CD4-positive, alpha-beta T cell (primary cell): ENCODE results near the gene DPM1. TPM values are rescaled to one million over a fixed set of nuclear protein-coding genes. Genes with fewer than 3 reads are reported as not detected.

Experiments
- ATAC-seq: fragments of 200-7000 bp; cut with Tn5 transposase; one replicate; pipeline ENCODE4 v1.10.0; 2022; ENCODE audit warnings: mild to moderate bottlenecking; ENCODE audit not compliant: poor library complexity
- CTCF ChIA-PET: fragments of 350-600 bp; sonication (Branson Sonifier 250); formaldehyde crosslinking; loops from one replicate; lab custom pipeline; 2021; ENCODE audit warnings: antibody characterized with exemption, inconsistent platforms; lab: Charles Lee
- POLR2A ChIA-PET: fragments of 350-600 bp; sonication (Branson Sonifier 250); formaldehyde crosslinking; loops from one replicate; lab custom pipeline; 2021; ENCODE audit warnings: antibody characterized with exemption, inconsistent platforms; lab: Charles Lee
- DNase-seq, 14 experiments: peaks; one replicate each; pipeline ENCODE4 v3.0.0-alpha.2; 2013 to 2020; ENCODE audit warnings: mixed read lengths in 2 of 14
- H3K27ac ChIP-seq, 2 donors: one replicate each; pipeline versions ENCODE4 v1.5.1 to v1.7.0; 2013; ENCODE audit warnings: low read length in 2 of 2, low read depth in 1 of 2, mild to moderate bottlenecking in 1 of 2
- H3K27me3 ChIP-seq, 2 experiments: 1 replicate in 1 of 2; 2 replicates in 1 of 2; pipeline versions ENCODE4 v1.6.1 to v1.7.0; 2013; ENCODE audit warnings: low read length in 2 of 2, control low read depth in 1 of 2, mild to moderate bottlenecking in 1 of 2, moderate library complexity in 1 of 2; ENCODE audit not compliant: insufficient read depth in 2 of 2, control insufficient read depth in 1 of 2
- H3K36me3 ChIP-seq: one replicate; pipeline ENCODE4 v1.6.1; 2013; ENCODE audit warnings: low read length, control low read depth; ENCODE audit not compliant: insufficient read depth
- H3K4me1 ChIP-seq: one replicate; pipeline ENCODE4 v1.6.1; 2013; ENCODE audit warnings: low read length, control low read depth; ENCODE audit not compliant: insufficient read depth
- H3K4me3 ChIP-seq: one replicate; pipeline ENCODE4 v1.5.1; 2013; ENCODE audit warnings: mild to moderate bottlenecking, low read length, moderate library complexity
- H3K9me3 ChIP-seq, 2 experiments: 1 replicate in 1 of 2; 2 replicates in 1 of 2; pipeline versions ENCODE4 v1.6.1 to v1.7.0; 2013; ENCODE audit warnings: low read length in 2 of 2, mild to moderate bottlenecking in 2 of 2, control low read depth in 1 of 2, moderate library complexity in 1 of 2; ENCODE audit not compliant: control insufficient read depth in 1 of 2, insufficient read depth in 1 of 2
- H3K27ac Mint-ChIP-seq: one replicate; pipeline ENCODE4 v1.8.0; 2020; ENCODE audit warnings: mixed read lengths
- H3K27me3 Mint-ChIP-seq: one replicate; pipeline ENCODE4 v1.8.0; 2021; ENCODE audit warnings: mixed read lengths
- H3K36me3 Mint-ChIP-seq: one replicate; pipeline ENCODE4 v1.8.0; 2021; ENCODE audit warnings: low read depth, mixed read lengths
- H3K4me1 Mint-ChIP-seq: one replicate; pipeline ENCODE4 v1.8.0; 2021; ENCODE audit warnings: low read depth, mixed read lengths
- H3K4me3 Mint-ChIP-seq: one replicate; pipeline ENCODE4 v1.8.0; 2020; ENCODE audit warnings: mild to moderate bottlenecking, mixed read lengths
- H3K9me3 Mint-ChIP-seq: one replicate; pipeline ENCODE4 v1.8.0; 2020; ENCODE audit warnings: mixed read lengths
- intact Hi-C, 2 experiments: fragments of 100-400 bp; cut with DNase I in 1 of 2; cut with micrococcal nuclease in 1 of 2; formaldehyde crosslinking; loops; one replicate each; pipeline versions ENCODE4 v1.15.1 to v1.9.0; 2023 to 2025; cut with DNase I, micrococcal nuclease
- polyA plus RNA-seq, 2 donors: library from polyadenylated mRNA; unstranded; fragments of 120-200 nt; gene quantifications; one replicate each; pipeline ENCODE4 v1.2.1, GENCODE V29; 2013
- total RNA-seq, 174 experiments: library from RNA in 2 of 174; stranded (reverse) in 2 of 174; gene quantifications; one replicate each; pipeline ENCODE4 v1.2.3 and lab custom pipeline; 2021 to 2026
- TF ChIP-seq, protein P1 (sequence below): fragments of 200-600 bp; IDR thresholded peaks from one replicate; pipeline ENCODE4 v1.8.0; 2022; ENCODE audit warnings: antibody characterized with exemption, mild to moderate bottlenecking

The DPM1 gene
- total RNA-seq (10 to 100 TPM; 44.5 to 46.5 TPM), total RNA-seq (lab: John Stamatoyannopoulos, UW) (53.9 to 115 (median 81.6) reads per million in 172 experiments)
- polyA plus RNA-seq (2013, experiment 1 of 2): 27.9 TPM
- polyA plus RNA-seq (2013, experiment 2 of 2): 31.4 TPM

DNA sequence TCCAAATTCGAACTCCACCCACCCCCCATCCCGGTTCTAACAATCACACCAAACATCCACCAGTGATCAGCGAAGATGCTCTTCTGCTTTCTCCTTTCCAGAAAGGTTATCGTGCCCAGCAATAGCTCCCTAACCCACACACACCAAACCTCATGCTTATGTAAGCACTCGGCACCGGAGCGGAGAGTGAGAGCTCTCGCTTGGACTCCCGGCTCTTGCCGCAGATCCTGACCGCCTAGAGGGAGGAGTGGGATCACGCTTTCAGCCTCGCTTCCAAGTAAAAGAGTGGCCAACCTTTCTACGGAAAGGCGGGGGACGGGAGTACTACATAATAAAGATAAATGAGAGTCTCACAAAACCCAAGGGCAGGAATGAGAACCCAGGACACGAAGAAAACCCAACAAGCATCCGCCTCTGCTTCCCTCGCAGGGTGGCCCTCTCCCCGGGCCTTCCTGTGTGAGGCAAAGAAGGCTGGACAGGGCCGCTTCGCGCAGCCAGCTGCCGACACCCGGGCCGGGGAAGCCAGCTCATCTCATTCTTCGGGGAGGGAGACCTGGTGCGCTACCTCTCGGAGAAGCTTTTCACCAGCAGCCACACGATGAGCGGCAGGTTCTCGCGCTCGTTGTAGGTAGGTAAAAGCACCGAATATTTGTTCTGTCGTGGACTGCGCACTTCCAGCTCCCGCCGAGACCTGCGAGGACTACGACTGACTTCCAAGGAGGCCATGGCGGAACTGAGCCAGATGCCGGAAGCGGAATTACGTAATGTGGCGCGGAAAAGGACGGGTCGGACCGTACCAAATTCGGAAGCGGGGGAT, at the start of gene DPM1:
TSS of gene DPM1 (minus strand) at position 735 of the 817 bp plus-strand sequence. CDS start at position 726, 9 bp downstream.
- DNase-seq: peak; percentile 80 to 96 (median 86)
- no peaks in the 10 kb centered on the region for H3K27me3 Mint-ChIP-seq
- H3K36me3 Mint-ChIP-seq: peaks cover 63% of the 10 kb centered on the region
- Histone ChIP-seq H3K36me3 (peaks cover 32% of the 10 kb centered on the region), H3K9me3 (no peaks in the 10 kb centered on the region), H3K27ac (peak within 1 kb of the TSS; percentile 82 to 99), H3K4me3 (peak within 1 kb of the TSS; percentile 94), H3K27me3 (no peaks in the 10 kb centered on the region), H3K4me1 (peaks cover 34% of the 10 kb centered on the region)
- H3K9me3 Mint-ChIP-seq: no peaks in the 10 kb centered on the region
- TF ChIP-seq, protein P1, sequence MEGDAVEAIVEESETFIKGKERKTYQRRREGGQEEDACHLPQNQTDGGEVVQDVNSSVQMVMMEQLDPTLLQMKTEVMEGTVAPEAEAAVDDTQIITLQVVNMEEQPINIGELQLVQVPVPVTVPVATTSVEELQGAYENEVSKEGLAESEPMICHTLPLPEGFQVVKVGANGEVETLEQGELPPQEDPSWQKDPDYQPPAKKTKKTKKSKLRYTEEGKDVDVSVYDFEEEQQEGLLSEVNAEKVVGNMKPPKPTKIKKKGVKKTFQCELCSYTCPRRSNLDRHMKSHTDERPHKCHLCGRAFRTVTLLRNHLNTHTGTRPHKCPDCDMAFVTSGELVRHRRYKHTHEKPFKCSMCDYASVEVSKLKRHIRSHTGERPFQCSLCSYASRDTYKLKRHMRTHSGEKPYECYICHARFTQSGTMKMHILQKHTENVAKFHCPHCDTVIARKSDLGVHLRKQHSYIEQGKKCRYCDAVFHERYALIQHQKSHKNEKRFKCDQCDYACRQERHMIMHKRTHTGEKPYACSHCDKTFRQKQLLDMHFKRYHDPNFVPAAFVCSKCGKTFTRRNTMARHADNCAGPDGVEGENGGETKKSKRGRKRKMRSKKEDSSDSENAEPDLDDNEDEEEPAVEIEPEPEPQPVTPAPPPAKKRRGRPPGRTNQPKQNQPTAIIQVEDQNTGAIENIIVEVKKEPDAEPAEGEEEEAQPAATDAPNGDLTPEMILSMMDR: no peak
- H3K4me3 Mint-ChIP-seq: peak within 1 kb of the TSS; percentile 94
- ChIA-PET CTCF (interaction anchor here (1.1 to 3.6 kb wide), 7 partner anchors 23 to 1741 kb away, joined by 3 to 63 read pairs (median 5); partner anchors contain the start of genes ADNP and BCAS4), POLR2A (interaction anchor here (0.7 to 4.5 kb wide), 21 partner anchors 9 to 1912 kb away, joined by 3 to 130 read pairs (median 5); partner anchors contain the start of genes ADNP, BCAS4, CSE1L and NFATC2)
- H3K4me1 Mint-ChIP-seq: peaks cover 65% of the 10 kb centered on the region
- H3K27ac Mint-ChIP-seq: peak within 1 kb of the TSS; percentile 96
- intact Hi-C loops: loop anchor here (1.0 to 5.0 kb wide), 4 partner anchors 27 to 226 kb away; partner anchors contain the start of genes ADNP (in 2 of the 2), BCAS4 (in 2 of the 2) and PARD6B (in 1 of the 2)
- ATAC-seq: peak; percentile 82

DNA sequence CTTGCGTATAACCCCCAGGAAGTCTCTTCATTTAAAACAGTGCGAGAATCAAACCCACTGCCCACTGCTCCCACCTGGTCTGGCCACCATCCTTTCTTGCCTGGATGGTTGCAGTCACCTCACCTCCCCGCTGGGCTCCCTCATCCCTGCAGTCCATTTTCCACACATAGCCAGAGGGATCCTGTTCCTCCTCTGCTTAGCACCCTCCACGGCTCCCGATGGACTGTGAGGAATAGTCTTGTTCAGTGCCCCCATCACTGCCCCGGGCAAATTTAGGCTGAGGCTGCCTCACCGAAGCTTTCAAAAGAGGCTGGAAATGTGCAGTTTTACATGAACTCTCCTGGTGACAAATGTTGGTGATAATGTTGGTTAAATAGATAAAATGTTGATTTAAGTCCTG, 46.9 kb upstream of the DPM1 start:
- Histone ChIP-seq H3K27me3 (peaks cover 4 to 6% of the 10 kb centered on the region in 2 experiments), H3K4me1 (no peaks in the 10 kb centered on the region), H3K27ac (no peak overlapping the region), H3K36me3 (no peaks in the 10 kb centered on the region), H3K4me3 (no peak overlapping the region), H3K9me3 (no peaks in the 10 kb centered on the region)
- intact Hi-C loops: no loop called here
- Mint-ChIP-seq H3K27ac (no peak overlapping the region), H3K4me1 (no peaks in the 10 kb centered on the region), H3K27me3 (peaks cover 28% of the 10 kb centered on the region), H3K9me3 (no peaks in the 10 kb centered on the region), H3K4me3 (no peak overlapping the region), H3K36me3 (no peaks in the 10 kb centered on the region)
- POLR2A ChIA-PET: no interaction called here
- no peak for DNase-seq
- TF ChIP-seq, protein P1: no peak
- ATAC-seq: no peak
- CTCF ChIA-PET: no interaction called here

DNA sequence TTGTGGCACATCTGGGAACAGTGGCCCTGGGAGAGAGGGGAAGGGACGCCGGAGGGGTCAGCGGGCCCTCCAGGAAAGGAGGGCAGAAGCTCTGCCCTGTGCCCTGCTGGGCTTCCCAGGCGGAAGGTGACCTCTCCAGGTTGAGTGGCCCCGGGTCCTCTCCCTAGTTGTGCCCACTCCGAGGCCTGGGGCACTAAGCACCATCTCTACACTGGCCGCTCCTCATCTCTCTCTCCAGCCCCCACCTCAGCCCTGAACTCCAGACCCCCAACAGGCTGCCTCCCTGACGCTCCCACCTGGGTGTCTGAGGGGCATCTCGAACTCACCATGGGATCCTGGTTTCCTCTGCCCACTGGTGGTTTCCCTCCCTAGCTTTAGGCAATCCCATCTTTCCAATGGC, 46.4 kb upstream of the DPM1 start:
- ATAC-seq: no peak
- Histone ChIP-seq H3K4me3 (no peak overlapping the region), H3K9me3 (no peaks in the 10 kb centered on the region), H3K27ac (no peak overlapping the region), H3K4me1 (no peaks in the 10 kb centered on the region), H3K27me3 (peaks cover 6% of the 10 kb centered on the region in 2 experiments), H3K36me3 (no peaks in the 10 kb centered on the region)
- Mint-ChIP-seq H3K4me3 (no peak overlapping the region), H3K9me3 (no peaks in the 10 kb centered on the region), H3K27me3 (peaks cover 29% of the 10 kb centered on the region), H3K27ac (no peak overlapping the region), H3K4me1 (no peaks in the 10 kb centered on the region), H3K36me3 (no peaks in the 10 kb centered on the region)
- CTCF ChIA-PET: no interaction called here
- TF ChIP-seq, protein P1: no peak
- POLR2A ChIA-PET: no interaction called here
- intact Hi-C loops: no loop called here
- DNase-seq: no peak
